Measurements from ENCODE around the gene DBF4B.
"Not testable (repeated sequence)": the region's sequence is repeated elsewhere in the genome, so short reads cannot be mapped to it uniquely, and the experiment has no call there.

Gene DBF4B

DNA sequence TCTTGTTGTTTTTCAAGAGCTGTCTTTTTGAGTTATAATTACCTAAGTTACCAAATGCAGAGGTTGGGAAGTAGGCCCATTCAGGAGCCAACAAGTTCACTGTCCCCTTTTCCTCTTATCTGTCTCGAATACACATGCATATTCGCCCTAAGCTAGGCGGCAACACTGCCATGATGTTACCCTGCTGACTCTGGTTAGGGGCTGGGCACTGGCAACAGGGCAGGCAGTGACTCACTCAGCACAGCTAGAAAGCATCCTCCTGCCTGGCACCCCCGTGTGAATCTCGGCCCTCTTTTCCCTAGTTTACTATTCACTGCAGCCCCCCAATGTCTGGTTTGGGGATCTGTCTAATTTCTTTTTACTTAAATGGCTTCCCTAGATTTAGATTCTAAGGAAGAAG, 13.8 kb downstream of the DBF4B start:
- no peak overlapping the region for H3K4me3 ChIP-seq (ENCODE audit: control insufficient read depth in 1 of 7, extremely low read depth in 1 of 7, insufficient read depth in 4 of 7, low read depth in 2 of 7, low read length in 6 of 7)
- H3K27me3 ChIP-seq (replicated peaks in 2 of 5; ENCODE audit: control insufficient read depth in 4 of 5, insufficient read depth in 5 of 5, low read length in 4 of 5) = no peaks in the 10 kb centered on the region
- H3K9me3 ChIP-seq (ENCODE audit: control extremely low read depth in 1 of 5, control insufficient read depth in 4 of 5, insufficient read depth in 2 of 5, low read depth in 1 of 5, low read length in 4 of 5) = no peaks in the 10 kb centered on the region
- H3K4me1 ChIP-seq (ENCODE audit: control extremely low read depth in 1 of 4, control insufficient read depth in 4 of 4, insufficient read depth in 4 of 4, low read length in 3 of 4) = no peaks in the 10 kb centered on the region
- CTCF ChIA-PET = interaction anchor here (1.4 kb wide), 1 partner anchor 12 kb away, joined by 3 read pairs; no protein-coding TSS in a partner anchor
- peaks cover 2 to 45% (median 16%) of the 10 kb centered on the region in 4 experiments for H3K36me3 ChIP-seq (ENCODE audit: control insufficient read depth in 4 of 4, insufficient read depth in 4 of 4, low read length in 3 of 4)
- H3K27ac ChIP-seq (ENCODE audit: insufficient read depth in 1 of 2, low read depth in 1 of 2, low read length in 2 of 2, poor library complexity in 1 of 2, severe bottlenecking in 2 of 2) = no peak overlapping the region
- POLR2A ChIA-PET = no interaction called here
- no peak for DNase-seq
- WGBS (ENCODE audit: insufficient coverage) = 100% methylated on average over 3 of the region's 5 CpGs

DNA sequence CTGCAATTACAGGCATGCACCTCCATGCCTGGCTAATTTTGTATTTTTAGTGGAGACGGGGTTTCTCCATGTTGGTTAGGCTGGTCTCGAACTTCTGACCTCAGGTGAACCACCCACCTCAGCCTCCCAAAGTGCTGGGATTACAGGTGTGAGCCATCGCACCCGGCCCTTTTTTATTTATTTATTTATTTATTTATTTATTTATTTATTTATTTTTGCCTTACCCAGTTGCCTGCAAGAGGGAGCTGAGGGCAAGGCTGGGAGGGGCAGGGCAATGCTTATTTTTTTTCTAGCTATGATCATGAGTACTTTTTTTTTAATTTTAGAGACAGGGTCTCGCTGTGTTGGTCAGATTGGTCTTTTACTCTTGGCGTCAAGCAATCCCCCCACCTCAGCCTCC, 17.7 kb downstream of the DBF4B start:
- WGBS (ENCODE audit: insufficient coverage) = 100% methylated on average over 2 of the region's 6 CpGs
- H3K4me3 ChIP-seq (ENCODE audit: control insufficient read depth in 1 of 7, extremely low read depth in 1 of 7, insufficient read depth in 4 of 7, low read depth in 2 of 7, low read length in 6 of 7); H3K27me3 ChIP-seq (replicated peaks in 2 of 5; ENCODE audit: control insufficient read depth in 4 of 5, insufficient read depth in 5 of 5, low read length in 4 of 5); H3K9me3 ChIP-seq (ENCODE audit: control extremely low read depth in 1 of 5, control insufficient read depth in 4 of 5, insufficient read depth in 2 of 5, low read depth in 1 of 5, low read length in 4 of 5); DNase-seq; POLR2A ChIA-PET; H3K27ac ChIP-seq (ENCODE audit: insufficient read depth in 1 of 2, low read depth in 1 of 2, low read length in 2 of 2, poor library complexity in 1 of 2, severe bottlenecking in 2 of 2); H3K4me1 ChIP-seq (ENCODE audit: control extremely low read depth in 1 of 4, control insufficient read depth in 4 of 4, insufficient read depth in 4 of 4, low read length in 3 of 4): not testable (repeated sequence)
- H3K36me3 ChIP-seq (ENCODE audit: control insufficient read depth in 4 of 4, insufficient read depth in 4 of 4, low read length in 3 of 4) = peaks cover 0 to 46% (median 31%) of the 10 kb centered on the region in 4 experiments
- CTCF ChIA-PET = interaction anchor here (1.4 kb wide), 1 partner anchor 31 kb away, joined by 3 read pairs; no protein-coding TSS in a partner anchor

DNA sequence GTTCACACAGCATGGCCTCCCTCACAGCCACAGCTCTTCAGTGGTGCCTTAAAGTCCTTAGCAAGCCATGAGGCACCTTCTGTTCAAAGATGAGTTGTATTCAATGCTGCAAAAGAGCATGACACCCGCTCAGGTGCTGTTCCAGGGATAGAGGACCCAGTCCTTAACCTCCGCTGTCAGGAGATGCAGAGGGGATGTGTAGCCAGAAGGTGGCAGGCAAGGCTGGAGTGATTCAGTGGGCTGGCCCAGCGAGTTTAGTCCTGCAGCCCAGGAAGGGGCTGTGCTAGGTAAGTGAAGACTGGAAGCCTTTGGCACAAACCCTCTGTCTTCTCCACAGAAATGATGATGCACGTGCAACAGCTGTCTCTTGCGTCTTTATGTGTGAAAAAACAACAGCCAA, 25.3 kb downstream of the DBF4B start:
- Histone ChIP-seq H3K9me3 (ENCODE audit: control extremely low read depth in 1 of 5, control insufficient read depth in 4 of 5, insufficient read depth in 2 of 5, low read depth in 1 of 5, low read length in 4 of 5) (no peaks in the 10 kb centered on the region), H3K4me1 (ENCODE audit: control extremely low read depth in 1 of 4, control insufficient read depth in 4 of 4, insufficient read depth in 4 of 4, low read length in 3 of 4) (no peaks in the 10 kb centered on the region), H3K4me3 (ENCODE audit: control insufficient read depth in 1 of 7, extremely low read depth in 1 of 7, insufficient read depth in 4 of 7, low read depth in 2 of 7, low read length in 6 of 7) (no peak overlapping the region), H3K27ac (ENCODE audit: insufficient read depth in 1 of 2, low read depth in 1 of 2, low read length in 2 of 2, poor library complexity in 1 of 2, severe bottlenecking in 2 of 2) (no peak overlapping the region), H3K27me3 (replicated peaks in 2 of 5; ENCODE audit: control insufficient read depth in 4 of 5, insufficient read depth in 5 of 5, low read length in 4 of 5) (no peaks in the 10 kb centered on the region), H3K36me3 (ENCODE audit: control insufficient read depth in 4 of 4, insufficient read depth in 4 of 4, low read length in 3 of 4) (peaks cover 0 to 60% (median 34%) of the 10 kb centered on the region in 4 experiments)
- CTCF ChIA-PET = interaction anchor here (0.6 to 1.9 kb wide), 13 partner anchors 11 to 1077 kb away, joined by 3 to 7 read pairs (median 4); no protein-coding TSS in a partner anchor
- peak; percentile 22 to 50 (median 39) for DNase-seq
- WGBS (ENCODE audit: insufficient coverage) = 77% methylated on average over 4 of the region's 5 CpGs
- POLR2A ChIA-PET = no interaction called here

DNA sequence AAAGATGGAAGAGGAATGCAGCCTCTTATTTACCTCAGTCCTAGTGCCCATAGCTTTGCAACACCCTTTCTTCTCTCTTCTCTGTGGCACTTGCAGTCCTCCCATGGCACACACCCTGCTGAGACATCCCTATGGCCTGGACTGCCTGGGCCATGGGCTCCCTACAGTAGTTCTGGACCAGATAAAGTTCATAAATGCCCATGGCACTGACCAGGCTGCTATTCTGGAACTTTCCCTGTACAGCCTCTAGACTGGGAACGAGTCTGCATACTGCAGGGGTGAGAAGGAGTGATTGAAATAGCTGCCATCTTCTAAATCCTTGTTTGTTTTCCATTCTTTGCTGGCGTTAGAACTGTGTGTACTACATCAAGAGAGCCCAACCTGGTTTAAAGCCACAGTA, 25.8 kb downstream of the DBF4B start:
- Histone ChIP-seq H3K4me1 (ENCODE audit: control extremely low read depth in 1 of 4, control insufficient read depth in 4 of 4, insufficient read depth in 4 of 4, low read length in 3 of 4) (no peaks in the 10 kb centered on the region), H3K4me3 (ENCODE audit: control insufficient read depth in 1 of 7, extremely low read depth in 1 of 7, insufficient read depth in 4 of 7, low read depth in 2 of 7, low read length in 6 of 7) (no peak overlapping the region), H3K9me3 (ENCODE audit: control extremely low read depth in 1 of 5, control insufficient read depth in 4 of 5, insufficient read depth in 2 of 5, low read depth in 1 of 5, low read length in 4 of 5) (no peaks in the 10 kb centered on the region), H3K27me3 (replicated peaks in 2 of 5; ENCODE audit: control insufficient read depth in 4 of 5, insufficient read depth in 5 of 5, low read length in 4 of 5) (no peaks in the 10 kb centered on the region), H3K27ac (ENCODE audit: insufficient read depth in 1 of 2, low read depth in 1 of 2, low read length in 2 of 2, poor library complexity in 1 of 2, severe bottlenecking in 2 of 2) (no peak overlapping the region), H3K36me3 (ENCODE audit: control insufficient read depth in 4 of 4, insufficient read depth in 4 of 4, low read length in 3 of 4) (peaks cover 0 to 63% (median 34%) of the 10 kb centered on the region in 4 experiments)
- POLR2A ChIA-PET = no interaction called here
- WGBS (ENCODE audit: insufficient coverage) = 100% methylated on average over 2 of the region's 2 CpGs
- CTCF ChIA-PET = interaction anchor here (0.6 to 1.9 kb wide), 12 partner anchors 9 to 1077 kb away, joined by 3 to 7 read pairs (median 4); no protein-coding TSS in a partner anchor
- DNase-seq = no peak

DNA sequence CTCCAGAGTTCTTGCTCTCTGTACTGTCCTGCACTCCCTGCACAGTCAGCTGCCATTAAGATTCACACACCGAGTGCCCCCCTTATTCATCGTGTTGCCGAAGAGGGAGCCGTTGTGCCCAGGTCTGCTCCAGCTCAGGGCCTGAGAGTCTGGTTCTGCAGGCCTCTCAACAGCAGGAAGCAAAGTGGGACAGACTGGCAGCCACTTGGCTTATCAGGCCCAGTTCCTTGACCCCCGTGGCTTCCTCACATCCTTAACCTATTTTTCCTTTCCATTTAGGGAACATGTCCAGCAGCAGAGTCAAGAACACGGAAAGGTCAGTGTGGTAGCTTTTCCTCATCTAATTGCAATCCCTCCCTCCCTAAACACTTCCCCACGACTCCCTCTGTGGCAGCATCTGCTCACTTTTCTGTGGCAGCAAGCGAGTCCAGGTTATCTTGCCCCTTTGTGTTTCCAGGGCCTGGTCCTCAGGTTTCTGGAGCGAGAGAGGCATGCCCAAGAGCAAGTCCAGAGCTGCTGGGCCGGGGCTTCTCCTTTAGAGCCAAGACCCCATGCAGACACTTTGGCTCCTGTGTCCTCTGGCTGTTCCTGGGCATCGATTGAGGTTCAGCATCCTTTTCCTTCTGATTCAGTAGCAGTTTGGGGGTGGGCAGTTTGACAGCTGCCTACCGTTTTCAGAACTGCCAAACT, 28.2 kb downstream of the DBF4B start:
- POLR2A ChIA-PET = no interaction called here
- CTCF ChIA-PET = interaction anchor here (1.0 to 1.8 kb wide), 2 partner anchors 11 to 21 kb away, joined by 3 read pairs; no protein-coding TSS in a partner anchor
- 87% methylated on average over 11 of the region's 12 CpGs for WGBS (ENCODE audit: insufficient coverage)
- Histone ChIP-seq H3K36me3 (ENCODE audit: control insufficient read depth in 4 of 4, insufficient read depth in 4 of 4, low read length in 3 of 4) (peaks cover 0 to 52% (median 25%) of the 10 kb centered on the region in 4 experiments), H3K27ac (ENCODE audit: insufficient read depth in 1 of 2, low read depth in 1 of 2, low read length in 2 of 2, poor library complexity in 1 of 2, severe bottlenecking in 2 of 2) (no peak overlapping the region), H3K4me3 (ENCODE audit: control insufficient read depth in 1 of 7, extremely low read depth in 1 of 7, insufficient read depth in 4 of 7, low read depth in 2 of 7, low read length in 6 of 7) (no peak overlapping the region), H3K4me1 (ENCODE audit: control extremely low read depth in 1 of 4, control insufficient read depth in 4 of 4, insufficient read depth in 4 of 4, low read length in 3 of 4) (no peaks in the 10 kb centered on the region), H3K9me3 (ENCODE audit: control extremely low read depth in 1 of 5, control insufficient read depth in 4 of 5, insufficient read depth in 2 of 5, low read depth in 1 of 5, low read length in 4 of 5) (no peaks in the 10 kb centered on the region), H3K27me3 (replicated peaks in 2 of 5; ENCODE audit: control insufficient read depth in 4 of 5, insufficient read depth in 5 of 5, low read length in 4 of 5) (no peaks in the 10 kb centered on the region)
- DNase-seq = no peak

DNA sequence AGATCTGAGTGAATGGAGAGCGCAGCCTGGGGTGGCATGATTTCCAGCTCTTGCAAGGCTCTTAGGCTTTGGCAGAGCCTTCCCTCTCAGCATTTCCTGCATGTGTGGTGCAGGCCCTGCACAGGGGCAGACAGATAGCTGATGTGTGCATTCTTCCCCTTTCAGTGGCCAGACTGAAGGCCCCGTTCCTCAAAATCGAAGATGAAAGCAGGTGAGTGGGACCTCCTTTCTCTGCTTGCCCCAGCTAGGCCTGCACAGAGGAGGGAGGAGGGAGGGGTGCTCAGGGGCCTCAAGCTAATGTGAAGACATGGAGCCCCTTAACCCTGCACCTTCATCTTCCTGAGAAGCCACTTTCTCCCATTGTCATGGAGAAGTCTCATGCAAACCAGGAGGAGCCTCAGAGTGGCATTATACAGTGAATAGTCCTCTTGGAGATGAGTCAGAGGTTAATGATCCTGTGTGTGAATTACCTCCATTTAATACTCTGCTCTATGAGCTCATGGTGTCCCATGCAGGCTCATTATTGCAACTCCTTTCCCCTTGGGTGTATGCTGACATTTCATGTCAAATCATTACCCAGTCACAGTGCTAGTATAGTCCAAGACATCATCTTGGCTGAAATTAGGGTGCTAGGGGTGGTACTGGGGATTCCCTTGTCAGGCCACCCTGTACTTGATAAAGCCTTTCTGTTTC, 29.9 kb downstream of the DBF4B start:
- DNase-seq = no peak
- Histone ChIP-seq H3K36me3 (ENCODE audit: control insufficient read depth in 4 of 4, insufficient read depth in 4 of 4, low read length in 3 of 4) (peaks cover 0 to 45% (median 20%) of the 10 kb centered on the region in 4 experiments), H3K4me1 (ENCODE audit: control extremely low read depth in 1 of 4, control insufficient read depth in 4 of 4, insufficient read depth in 4 of 4, low read length in 3 of 4) (no peaks in the 10 kb centered on the region), H3K27me3 (replicated peaks in 2 of 5; ENCODE audit: control insufficient read depth in 4 of 5, insufficient read depth in 5 of 5, low read length in 4 of 5) (no peaks in the 10 kb centered on the region), H3K27ac (ENCODE audit: insufficient read depth in 1 of 2, low read depth in 1 of 2, low read length in 2 of 2, poor library complexity in 1 of 2, severe bottlenecking in 2 of 2) (no peak overlapping the region), H3K9me3 (ENCODE audit: control extremely low read depth in 1 of 5, control insufficient read depth in 4 of 5, insufficient read depth in 2 of 5, low read depth in 1 of 5, low read length in 4 of 5) (no peaks in the 10 kb centered on the region), H3K4me3 (ENCODE audit: control insufficient read depth in 1 of 7, extremely low read depth in 1 of 7, insufficient read depth in 4 of 7, low read depth in 2 of 7, low read length in 6 of 7) (no peak overlapping the region)
- 82% methylated on average over 3 of the region's 3 CpGs for WGBS (ENCODE audit: insufficient coverage)
- POLR2A ChIA-PET = no interaction called here
- CTCF ChIA-PET = interaction anchor here (0.9 to 1.8 kb wide), 3 partner anchors 8 to 128 kb away, joined by 3 to 4 read pairs (median 3); no protein-coding TSS in a partner anchor

DNA sequence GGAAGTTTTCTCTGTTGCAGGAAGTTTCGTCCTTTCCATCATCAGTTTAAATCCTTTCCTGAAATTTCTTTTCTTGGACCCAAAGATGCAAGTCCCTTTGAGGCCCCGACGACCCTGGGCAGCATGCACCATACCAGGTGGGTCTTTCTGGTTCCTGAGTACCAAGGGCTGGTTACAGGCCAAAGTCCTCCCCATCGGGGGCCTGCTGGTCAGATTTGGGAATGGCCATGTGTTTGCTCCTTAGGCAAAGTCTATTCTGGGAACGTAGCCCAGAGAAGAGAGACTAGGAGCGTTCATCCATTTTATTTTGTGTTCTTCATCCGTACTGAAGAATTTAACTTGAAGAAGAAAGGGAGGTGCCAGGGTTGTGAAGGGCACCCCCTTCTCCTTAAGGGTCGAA, 32.9 kb downstream of the DBF4B start:
- WGBS (ENCODE audit: insufficient coverage) = 97% methylated on average over 7 of the region's 8 CpGs
- Histone ChIP-seq H3K27me3 (replicated peaks in 2 of 5; ENCODE audit: control insufficient read depth in 4 of 5, insufficient read depth in 5 of 5, low read length in 4 of 5) (no peaks in the 10 kb centered on the region), H3K9me3 (ENCODE audit: control extremely low read depth in 1 of 5, control insufficient read depth in 4 of 5, insufficient read depth in 2 of 5, low read depth in 1 of 5, low read length in 4 of 5) (no peaks in the 10 kb centered on the region), H3K36me3 (ENCODE audit: control insufficient read depth in 4 of 4, insufficient read depth in 4 of 4, low read length in 3 of 4) (peaks cover 2 to 37% (median 15%) of the 10 kb centered on the region in 4 experiments), H3K27ac (ENCODE audit: insufficient read depth in 1 of 2, low read depth in 1 of 2, low read length in 2 of 2, poor library complexity in 1 of 2, severe bottlenecking in 2 of 2) (no peak overlapping the region), H3K4me3 (ENCODE audit: control insufficient read depth in 1 of 7, extremely low read depth in 1 of 7, insufficient read depth in 4 of 7, low read depth in 2 of 7, low read length in 6 of 7) (no peak overlapping the region), H3K4me1 (ENCODE audit: control extremely low read depth in 1 of 4, control insufficient read depth in 4 of 4, insufficient read depth in 4 of 4, low read length in 3 of 4) (no peaks in the 10 kb centered on the region)
- ChIA-PET CTCF (no interaction called here), POLR2A (no interaction called here)
- no peak for DNase-seq
